ENCODE data around the gene DLGAP1.
A peak's percentile ranks its signal among the peaks of the same experiment; 100 is the strongest.

The DLGAP1 gene

DNA sequence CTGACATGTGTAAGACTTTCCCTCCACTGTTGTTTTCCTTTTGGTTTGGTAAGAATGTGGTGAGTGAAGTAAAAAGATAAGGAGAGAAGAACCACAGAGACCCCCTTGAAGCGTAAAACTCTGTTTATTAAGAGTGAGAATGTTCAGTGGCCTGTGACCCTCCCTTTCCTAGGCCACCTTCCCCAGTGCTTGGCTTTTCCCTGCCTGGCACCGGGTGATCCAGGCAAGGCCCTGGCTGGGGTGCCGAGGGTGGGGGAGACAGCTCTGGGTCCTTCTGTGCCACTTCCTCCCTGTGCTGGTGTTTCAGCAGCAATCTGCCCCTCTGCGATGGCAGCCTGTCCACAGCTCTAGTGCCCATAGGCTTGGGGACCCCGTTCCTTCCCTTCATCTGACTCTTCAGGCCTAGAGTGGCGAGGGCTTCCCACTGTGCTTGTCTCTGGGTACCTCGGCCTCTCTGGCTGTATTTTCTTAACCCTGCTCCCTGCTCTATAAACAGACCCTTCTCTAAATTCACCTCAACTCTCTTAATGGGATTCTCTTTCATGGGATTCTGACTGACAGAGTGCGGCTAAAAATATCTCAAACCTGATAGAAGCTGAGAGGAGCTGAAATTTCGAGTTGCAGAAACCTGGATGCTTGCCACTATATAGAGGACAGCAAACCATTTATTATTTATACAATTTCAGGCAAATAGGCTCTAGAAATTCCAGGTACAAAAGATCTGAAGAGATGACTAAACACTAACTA is 461.0 kb downstream of the DLGAP1 start:
- DNase-seq (ENCODE audit: low read depth) = no peak

DNA sequence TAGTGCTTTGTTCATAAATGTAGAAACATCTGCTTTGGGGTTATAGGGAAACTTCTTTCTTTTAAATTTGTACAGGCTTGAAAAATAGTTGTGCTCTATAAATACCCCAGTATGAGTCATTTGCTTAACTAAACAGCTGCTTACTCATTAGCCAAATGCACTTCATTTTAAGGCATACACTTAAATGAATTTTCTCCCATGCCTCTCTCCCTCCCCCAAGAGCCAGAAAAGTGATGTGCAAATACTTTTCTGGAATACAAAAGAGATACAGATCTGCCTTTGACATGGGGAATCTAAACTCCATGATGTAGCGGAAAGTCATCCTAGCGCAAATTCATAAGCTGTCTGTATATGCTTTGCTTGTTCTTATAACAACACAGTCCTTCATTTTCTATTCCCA is 469.4 kb downstream of the DLGAP1 start:
- peak; percentile 96 for DNase-seq (ENCODE audit: low read depth)

DNA sequence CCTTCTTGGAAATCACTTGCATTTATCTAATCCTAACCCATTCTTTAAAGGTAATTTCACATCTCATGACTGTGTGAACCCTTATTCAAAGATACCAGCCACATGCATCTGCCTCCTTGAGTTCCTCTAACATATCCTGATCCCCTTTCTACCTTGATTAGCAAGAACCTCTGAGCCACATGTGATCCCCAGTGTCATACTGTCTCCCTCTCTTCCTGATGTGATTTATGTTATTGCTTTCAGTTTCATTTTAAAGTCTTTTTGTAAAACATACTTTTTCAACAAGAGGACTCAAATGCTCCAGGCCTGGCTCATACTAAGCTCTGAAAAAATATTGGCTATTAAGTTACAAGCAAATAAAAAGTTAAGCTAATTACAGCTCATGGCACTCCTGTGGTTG is 470.1 kb downstream of the DLGAP1 start:
- DNase-seq (ENCODE audit: low read depth) = peak; percentile 25

DNA sequence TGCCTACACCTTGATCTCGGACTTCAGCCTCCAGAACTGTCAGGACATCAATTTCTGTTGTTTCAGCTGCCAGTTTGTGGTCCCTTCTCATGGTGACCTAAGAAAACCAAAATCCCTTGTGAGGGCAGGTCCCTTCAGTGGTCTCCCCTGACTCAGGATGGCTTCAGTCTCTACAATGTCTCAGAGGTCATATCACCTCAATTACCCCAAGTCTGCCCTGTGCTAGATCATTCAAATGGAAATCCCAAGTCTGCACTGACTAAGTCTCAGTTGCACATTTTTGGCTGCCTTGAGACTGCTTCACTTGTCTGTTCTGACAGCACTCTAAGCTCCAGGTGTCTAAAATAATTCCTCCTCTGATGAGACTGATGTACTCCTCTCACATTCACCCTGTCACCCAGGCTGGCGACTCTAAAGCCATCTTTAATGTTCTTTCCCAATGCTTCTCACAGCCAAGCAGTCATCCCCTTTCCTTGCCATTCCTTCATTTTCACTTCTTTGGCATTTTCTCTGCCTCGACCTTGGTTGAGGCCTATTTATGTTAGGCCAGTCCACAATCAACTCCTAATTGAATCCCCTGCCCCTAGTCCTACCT is 470.8 kb downstream of the DLGAP1 start:
- no peak for DNase-seq (ENCODE audit: low read depth)

DNA sequence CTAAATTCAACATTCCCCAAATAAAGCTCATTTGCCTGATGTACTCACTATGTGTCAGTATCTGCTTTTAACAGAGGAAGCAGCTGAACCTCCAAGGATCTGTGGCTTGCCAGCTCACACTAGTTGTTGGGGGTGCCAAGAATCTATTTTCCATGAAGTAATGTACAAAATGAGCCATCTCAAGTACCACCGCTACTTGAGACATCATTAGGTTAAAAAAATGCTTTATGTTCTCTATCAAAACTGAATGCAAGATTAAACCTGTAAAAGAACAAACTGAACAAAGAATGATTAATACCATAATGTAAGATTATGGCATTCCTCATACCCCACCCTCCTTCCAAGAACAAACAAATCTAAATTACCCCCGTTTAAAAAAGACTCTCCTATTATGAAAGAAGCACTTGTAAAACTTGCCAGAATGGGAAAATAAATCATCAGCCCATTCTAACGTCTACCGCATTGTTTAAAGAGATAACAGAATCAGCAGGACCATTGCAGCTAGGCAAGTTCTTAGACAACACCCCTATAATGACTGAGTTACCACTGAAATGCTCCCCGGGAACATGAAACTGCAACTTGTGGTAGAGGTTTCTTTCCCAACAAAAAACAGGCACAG is 471.6 kb downstream of the DLGAP1 start:
- peak; percentile 87 for DNase-seq (ENCODE audit: low read depth)

DNA sequence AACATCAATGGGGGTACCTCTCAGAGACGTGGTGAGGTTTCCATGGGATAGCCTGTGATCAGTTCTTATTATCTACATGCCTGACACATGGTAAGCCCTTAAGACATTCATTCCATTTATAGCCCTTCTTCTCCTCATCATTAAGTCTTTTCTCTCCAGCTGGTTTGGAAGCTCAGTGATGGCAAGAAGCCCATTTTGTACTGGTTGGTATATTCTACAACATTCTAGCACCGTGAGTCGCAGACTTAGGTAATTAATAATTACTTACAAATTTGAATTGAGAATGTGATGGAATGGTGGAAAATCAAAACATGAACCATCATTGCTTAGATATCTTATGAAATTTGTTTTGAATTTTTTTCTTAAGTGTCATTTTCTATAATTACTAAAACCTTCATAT is 472.6 kb downstream of the DLGAP1 start:
- peak; percentile 68 for DNase-seq (ENCODE audit: low read depth)

DNA sequence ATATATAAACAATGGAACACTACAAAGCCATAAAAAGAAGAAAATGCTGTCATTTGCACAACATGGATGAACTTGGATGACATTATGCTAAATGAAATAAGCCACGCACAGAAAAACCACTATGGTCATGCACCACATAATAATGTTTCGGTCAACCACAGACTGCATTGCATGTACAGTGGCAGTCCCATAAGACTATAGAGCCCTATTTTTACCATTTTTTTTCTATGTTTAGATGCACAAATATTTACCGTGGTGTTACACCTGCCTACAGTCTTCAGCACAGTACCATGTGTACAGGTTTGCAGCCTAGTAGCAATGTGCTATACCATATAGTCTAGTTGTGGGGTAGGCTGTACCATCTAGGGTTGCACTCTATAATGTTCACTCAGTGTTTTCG is 476.1 kb downstream of the DLGAP1 start:
- DNase-seq (ENCODE audit: low read depth) = no peak

DNA sequence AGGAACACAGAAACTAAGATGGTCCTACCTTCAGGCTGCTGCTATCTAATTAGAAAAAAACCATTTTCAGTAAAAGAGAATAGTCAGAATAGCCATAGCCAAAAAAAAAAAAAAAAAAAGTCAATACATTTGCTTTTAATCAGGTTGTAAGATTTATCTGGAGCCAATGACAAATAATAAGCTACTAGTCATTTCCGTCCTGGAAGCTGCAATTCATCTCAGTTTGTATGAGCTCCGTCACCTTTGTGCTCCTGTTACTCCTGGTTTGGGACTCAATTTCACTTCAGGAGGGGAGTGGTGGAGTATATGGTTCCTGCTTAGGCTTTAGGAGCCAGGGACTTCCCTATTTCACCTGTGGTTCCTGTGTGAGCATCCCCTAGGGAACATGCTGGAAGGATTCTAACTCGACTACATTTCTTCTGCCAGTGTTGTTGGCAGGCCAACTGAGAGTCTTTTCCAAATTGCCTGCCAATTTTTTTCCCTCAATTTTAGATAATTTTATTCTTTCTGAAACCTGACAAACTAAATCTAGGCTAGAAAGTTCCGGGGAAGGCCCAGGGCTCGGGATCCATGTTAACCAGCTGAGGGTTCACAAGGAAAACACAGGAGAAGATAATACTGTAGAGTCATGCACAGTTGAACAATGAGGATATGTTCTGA is 481.8 kb downstream of the DLGAP1 start:
- no peak for DNase-seq (ENCODE audit: low read depth)

DNA sequence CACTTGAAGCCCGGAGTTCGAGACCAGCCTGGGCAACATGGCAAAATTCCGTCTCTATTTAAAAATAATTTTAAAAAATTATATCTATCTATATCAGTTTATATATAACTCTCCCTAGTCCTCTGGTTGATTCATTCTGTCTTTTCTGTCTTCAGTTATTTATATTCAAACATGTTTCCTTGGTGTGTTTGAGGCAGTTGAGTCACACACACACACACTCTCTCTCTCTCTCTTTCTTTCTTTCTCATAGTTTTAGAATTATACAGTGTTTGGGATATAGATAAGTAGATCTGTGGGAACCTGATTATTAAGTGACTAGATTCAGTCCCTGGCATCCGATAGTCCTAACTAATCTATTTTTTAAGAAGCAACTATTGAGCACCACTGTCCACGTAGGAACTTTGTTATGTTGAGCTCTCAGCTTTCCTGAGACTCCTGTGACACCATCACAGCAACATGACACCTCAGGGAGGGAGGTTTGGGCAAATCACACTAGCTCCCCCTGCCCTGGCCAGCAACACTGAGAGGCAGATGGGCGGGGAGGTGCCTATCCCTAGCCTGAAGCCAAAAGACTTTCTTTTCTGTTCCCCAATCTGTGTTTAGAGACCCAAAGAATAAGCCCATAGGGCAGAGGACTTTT is 482.7 kb downstream of the DLGAP1 start:
- peak; percentile 28 for DNase-seq (ENCODE audit: low read depth)

DNA sequence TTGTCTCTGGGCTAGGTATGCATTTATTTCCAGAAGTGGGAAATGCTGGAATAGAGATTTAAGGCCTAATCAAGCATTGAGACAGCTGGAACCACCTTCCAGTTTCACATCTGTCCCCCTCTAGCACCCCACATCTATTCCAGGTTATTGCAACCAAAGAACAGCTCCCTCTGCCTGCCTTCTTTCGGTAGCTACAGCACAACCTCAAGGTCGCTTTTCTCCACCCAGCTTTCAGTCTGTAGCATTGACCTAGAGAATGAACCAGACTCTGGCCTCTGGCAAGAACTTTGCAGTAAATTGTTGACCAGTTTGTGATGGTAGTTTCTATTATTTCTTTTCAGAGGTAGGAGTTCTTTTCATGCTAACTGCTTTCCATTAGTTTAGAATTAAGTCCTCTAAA is 484.2 kb downstream of the DLGAP1 start:
- no peak for DNase-seq (ENCODE audit: low read depth)

DNA sequence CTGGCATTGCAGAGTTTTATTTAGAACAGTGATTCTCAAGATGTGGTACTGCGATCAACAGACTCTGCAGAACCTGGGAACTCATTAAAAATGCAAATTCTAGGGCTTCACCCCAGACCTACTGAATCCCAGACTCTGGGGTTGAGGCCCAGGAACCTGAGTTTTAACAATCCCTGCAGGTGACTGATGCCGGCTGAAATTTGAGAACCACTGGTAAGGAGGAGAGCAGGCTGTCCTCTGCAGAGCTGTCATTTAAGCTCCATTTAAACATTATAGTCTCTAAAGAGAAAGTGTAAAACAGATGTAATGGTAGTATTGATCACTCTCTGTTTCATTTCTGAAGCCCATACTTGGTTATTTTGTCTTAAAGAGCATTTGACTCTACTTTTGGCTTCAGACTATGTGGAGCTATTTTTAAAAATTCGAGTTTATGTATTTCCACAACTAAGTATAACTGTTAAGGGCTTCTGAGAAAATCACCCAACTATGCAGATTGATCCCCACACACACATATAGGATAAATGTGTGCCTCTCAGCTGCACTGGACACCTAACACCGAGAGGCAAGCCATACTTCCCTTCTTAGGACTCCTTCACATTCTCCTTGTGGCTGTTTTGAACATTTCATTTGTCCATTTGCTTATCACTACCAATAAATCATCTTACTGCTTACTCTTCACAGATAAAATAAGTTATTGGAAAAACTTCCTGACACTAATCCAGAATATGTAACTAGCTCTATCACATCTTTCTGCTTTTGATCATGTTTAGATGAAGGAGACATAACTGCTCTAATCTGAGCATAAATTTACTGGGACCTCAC is 487.5 kb downstream of the DLGAP1 start:
- DNase-seq (ENCODE audit: low read depth) = peak; percentile 11

DNA sequence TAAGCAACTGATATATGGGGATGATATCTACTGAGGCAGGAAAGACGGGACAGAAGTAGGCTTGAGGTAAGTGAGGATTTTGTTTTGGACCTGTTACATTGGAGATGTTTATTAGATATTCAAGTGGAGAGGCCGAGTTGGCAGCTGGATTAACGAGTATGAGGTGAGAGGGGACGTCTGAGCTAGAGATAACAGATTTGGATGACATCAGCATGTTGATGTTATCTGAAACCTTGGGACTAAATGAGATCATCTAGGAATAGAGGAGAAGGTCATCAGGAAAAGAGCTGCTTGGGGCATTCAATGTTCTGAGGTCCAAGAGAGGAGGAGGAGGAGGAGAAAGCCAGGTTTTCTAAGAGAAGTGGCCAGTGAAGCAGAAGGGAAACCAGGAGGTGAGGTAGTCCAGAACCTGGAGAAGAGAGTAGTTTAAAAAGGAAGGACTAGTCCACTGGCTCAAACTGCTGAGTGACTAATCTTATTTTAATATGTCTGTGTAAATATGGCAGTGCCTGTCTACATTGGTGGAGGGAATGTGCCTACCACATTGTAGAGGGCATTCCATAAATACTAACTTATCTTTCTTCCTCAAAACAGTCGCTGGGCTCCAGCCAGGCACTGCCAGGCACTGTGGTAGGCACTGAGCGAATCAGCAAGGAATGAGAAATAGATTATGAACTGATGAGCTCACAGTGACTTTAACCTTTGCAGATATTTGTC is 488.3 kb downstream of the DLGAP1 start:
- peak; percentile 83 for DNase-seq (ENCODE audit: low read depth)

DNA sequence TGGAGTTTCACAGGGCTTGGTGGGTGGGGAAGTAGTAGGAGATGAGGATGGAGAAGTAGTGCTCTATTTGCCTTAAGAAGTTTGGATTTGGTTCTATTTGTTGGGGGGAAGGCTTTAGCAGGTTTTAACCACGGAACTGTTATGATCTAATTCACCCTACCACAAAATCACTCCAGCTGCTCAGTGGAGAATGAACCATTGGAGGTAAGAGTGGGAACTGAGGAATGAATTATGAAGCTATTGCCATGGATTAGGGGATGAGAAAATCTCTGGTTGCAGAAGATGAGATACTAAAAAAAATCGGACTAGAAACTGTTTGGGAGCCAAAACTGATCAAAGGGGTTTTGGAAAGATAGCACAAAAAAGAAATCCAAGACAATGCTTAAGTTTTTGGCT is 488.9 kb downstream of the DLGAP1 start:
- no peak for DNase-seq (ENCODE audit: low read depth)

DNA sequence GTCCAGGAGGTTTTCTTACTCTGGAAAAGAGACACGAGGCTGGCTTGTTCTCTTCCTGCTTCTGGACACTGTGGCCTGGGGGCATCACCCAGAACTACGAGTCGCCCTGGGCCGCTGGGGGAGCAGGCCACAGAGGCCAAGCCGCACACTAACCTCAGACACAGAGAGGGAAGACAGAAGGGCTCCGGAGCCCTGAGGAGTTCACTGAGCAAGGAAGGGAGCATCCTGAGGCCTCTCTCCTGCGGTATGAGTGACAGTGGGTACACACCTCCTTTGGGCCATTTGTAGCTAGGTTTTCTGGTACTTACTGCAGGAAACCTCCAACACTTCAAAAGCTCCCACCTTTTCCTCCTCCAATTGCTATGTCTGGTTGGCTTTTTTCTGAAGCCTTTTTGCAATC is 494.1 kb downstream of the DLGAP1 start:
- DNase-seq (ENCODE audit: low read depth) = no peak

DNA sequence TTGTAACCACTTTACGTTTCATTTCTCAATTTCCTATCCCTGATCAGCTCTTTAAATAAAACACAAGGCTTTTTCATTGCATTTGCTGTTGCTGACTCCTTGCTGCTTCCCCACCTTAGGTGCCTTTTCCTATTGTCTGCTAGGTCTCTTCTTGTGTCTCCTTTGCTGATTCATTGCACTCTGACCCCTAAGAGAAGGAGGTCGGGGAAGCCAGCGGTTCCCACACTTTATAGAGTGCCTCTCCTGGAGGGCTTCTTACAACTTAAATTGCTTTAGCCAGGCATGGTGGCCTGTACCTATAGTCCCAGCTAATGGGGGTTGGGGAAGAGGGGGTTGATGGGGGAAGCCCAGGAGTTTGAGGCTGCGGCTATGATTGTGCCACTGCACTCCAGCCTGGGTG is 495.0 kb downstream of the DLGAP1 start:
- DNase-seq (ENCODE audit: low read depth) = no peak

DNA sequence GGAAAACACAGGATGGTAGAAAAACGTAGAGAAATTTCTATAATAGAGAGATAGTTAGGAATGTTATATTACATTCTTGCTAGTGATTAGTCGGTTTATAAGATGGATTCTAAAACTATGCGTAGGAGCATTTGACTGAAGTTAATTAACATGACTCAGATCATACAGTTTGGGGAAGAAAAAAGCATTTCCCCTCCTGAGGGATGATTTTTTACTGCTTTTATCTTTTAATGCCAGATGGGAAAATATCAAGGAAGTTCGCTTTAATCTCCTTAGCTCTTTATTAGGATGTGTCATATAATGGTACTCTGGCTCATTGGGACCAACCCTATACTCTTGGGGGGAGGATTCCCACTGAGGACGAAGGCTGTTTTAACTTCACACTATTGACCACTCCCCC is 503.1 kb downstream of the DLGAP1 start:
- DNase-seq (ENCODE audit: low read depth) = peak; percentile 70

DNA sequence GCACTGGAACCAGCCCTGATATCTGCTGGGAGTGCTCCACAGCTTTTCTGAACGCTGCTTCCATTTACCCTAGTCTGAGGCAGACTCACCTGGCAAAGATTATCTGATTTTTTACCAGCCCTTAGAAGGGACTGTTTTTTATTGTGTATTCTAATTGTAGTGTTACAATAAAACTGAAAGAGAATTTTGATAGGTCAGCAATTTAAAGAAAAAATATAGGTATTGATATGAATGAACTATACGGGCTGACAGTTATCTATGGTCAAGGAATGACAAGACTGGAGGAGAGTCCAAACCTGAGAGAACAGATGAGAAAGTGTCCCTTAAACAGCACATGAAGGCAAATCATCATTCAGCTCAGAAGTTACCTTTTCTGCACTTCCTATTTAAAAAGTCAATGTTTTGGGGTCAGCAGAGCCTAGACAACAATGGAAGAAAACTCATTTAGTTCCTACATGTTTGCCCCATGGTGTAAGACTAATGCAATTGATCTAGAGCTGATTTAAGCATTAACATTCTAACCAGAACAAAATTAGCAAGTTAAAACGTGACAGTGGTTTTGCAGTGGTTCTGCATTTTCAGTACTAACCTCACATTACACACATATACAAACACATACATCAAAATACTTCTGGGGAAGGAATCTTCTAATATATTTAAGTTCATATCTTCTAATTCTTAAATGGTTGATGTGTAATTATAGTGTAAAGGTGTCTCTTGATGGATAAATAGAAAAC is 504.3 kb downstream of the DLGAP1 start:
- DNase-seq (ENCODE audit: low read depth) = no peak

DNA sequence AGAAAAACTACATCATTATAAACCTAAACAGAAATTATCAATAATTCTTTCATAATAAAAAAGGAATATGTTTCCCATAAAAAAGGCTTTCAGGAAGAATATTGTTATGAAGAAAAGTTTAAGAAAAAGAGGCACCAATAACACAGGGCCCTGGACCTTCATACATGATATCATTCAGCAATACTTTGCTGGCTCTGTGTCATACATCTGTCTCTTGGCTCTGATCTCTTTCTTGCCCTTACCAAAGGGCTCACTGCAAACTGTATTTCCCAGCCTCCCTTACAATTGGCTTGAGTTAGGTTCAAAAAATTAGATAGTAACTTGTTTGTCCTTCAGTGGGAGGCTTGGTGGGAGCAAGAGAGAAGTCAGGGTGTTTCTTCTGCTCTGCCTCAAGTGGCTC is 506.1 kb downstream of the DLGAP1 start:
- DNase-seq (ENCODE audit: low read depth) = no peak

DNA sequence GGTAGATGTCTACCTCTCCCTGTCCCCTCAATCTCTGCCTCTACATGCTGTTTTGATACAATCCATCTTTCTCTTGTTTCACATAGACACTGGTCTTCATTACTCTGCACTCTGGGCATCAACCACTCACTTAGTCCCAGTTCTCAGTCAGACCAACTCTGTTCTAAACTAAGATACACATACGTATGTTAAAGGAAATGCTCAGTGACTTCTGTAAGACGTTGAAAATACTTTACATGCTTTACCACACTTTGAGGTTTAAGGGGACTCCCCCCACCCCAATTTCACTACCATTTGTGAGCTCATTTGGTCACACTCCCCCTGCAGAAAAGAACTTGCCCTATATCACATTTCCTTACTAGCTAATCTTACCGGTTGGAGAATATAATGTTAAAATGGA is 507.7 kb downstream of the DLGAP1 start:
- no peak for DNase-seq (ENCODE audit: low read depth)

DNA sequence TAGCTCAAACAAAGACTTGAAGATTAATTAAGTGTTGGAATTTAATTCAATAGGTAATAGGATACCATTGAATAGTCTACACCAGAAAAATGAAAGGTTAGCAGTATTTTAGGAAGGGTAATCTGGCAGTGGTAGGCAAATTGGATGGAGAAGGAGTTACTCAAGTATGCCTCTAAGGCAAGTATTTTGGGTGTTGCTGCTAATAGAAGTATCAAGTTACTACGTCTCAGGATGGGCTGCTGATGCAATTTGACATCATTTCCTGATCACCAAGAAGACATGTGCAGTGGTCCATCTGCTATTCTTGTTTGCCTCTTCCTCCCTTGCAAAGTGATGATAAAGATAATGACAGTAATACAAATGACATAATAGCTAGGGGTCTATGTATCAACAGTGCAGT is 519.8 kb downstream of the DLGAP1 start:
- peak; percentile 21 for DNase-seq (ENCODE audit: low read depth)
